Measurements from ENCODE around the gene CEP57L1. TPM values are rescaled to one million over a fixed set of nuclear protein-coding genes. Genes with fewer than 3 reads are reported as not detected.

Gene CEP57L1
- total RNA-seq, 2 donors from 2014 or later, result 10.1 to 50.1 TPM

DNA sequence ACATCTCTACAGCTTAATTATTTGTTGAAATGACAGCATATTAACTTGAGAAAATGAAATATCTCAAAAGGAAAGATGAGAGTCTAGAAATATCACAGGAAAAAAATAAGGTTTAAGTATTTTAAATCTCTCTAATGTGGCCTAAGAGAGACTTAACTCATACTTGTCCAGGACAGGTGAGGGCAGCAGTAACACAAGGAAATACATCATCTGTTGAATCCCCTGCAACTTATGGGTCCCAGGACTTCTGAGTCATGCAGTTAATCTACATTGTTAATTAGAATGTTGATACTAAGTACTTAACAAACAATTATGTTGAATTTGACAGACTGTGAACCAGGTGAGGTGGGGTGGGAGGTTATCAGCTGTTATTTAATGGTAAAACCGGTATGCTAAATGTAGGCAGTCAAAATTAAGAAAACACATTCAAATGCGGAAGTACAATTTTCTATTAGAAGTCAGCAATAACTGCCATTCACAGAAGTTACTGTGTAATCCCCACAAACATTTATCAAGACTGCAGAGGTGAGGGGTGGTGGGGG, 87.9 kb downstream of the CEP57L1 start:
- Histone ChIP-seq H3K4me1 (no peaks in the 10 kb centered on the region), H3K27ac (peak overlapping the region in 1 of 4 donors; percentile 37), H3K4me3 (no peak overlapping the region), H3K36me3 (replicated peaks in 1 of 2; ENCODE audit: insufficient read depth in 1 of 2, low read depth in 2 of 2) (no peaks in the 10 kb centered on the region), H3K27me3 (no peaks in the 10 kb centered on the region), H3K9me3 (no peaks in the 10 kb centered on the region)
- WGBS, 2 donors, result 8 to 20% methylated on average over 2 of the region's 2 CpGs
- ATAC-seq, result no peak
- TF ChIP-seq CTCF (IDR thresholded peaks at IDR 0.05), result no peak
- no peak for TF ChIP-seq POLR2A (IDR thresholded peaks at IDR 0.05)
- no peak for DNase-seq
- intact Hi-C loops (cut with DNase I), result loop anchor here (10.0 kb wide), 1 partner anchor 192 kb away; no protein-coding TSS in a partner anchor

- Histone ChIP-seq H3K9me3 (no peaks in the 10 kb centered on the region), H3K36me3 (replicated peaks in 1 of 2; ENCODE audit: insufficient read depth in 1 of 2, low read depth in 2 of 2) (no peaks in the 10 kb centered on the region)
- no peak for ATAC-seq
Observed at GRCh38 chr6:109184638-109185037, 89.3 kb downstream of the CEP57L1 start.

DNA sequence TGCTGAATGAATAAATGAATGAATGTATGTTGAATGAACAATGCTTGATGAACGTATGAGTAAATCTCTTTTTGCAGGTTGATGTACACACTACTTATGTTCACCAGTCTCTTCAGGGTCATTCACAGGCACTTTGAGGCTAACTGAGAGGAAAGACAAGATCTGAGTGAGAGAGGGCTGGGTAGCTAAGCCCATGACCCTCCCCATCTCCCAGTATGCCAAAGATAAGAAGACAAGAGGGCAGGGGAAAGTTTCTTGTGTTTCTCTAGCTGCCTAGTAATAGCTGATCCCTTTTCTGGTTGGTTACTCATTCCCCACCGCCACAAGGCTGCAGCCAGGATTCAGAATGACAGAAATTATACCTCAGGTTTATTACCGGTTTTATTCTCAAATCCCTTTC, 90.7 kb downstream of the CEP57L1 start:
- Histone ChIP-seq H3K27ac (no peak overlapping the region), H3K27me3 (no peaks in the 10 kb centered on the region), H3K9me3 (peaks cover 0 to under 1% (median 0%) of the 10 kb centered on the region in 3 donors), H3K4me3 (no peak overlapping the region), H3K4me1 (no peaks in the 10 kb centered on the region), H3K36me3 (replicated peaks in 1 of 2; ENCODE audit: insufficient read depth in 1 of 2, low read depth in 2 of 2) (no peaks in the 10 kb centered on the region)
- DNase-seq, result no peak
- ATAC-seq, result no peak
- TF ChIP-seq CTCF (IDR thresholded peaks at IDR 0.05) (no peak), POLR2A (IDR thresholded peaks at IDR 0.05) (no peak)
- WGBS, 2 donors, result 42 to 43% methylated on average over 3 of the region's 3 CpGs
- intact Hi-C loops (cut with DNase I), result loop anchor here (10.0 kb wide), 1 partner anchor 189 kb away; no protein-coding TSS in a partner anchor

More at GRCh38 chr6:109184638-109185037, 89.3 kb downstream of the CEP57L1 start:
- Histone ChIP-seq H3K27ac (no peak overlapping the region), H3K27me3 (no peaks in the 10 kb centered on the region), H3K4me1 (no peaks in the 10 kb centered on the region), H3K4me3 (no peak overlapping the region)
- TF ChIP-seq POLR2A (IDR thresholded peaks at IDR 0.05), result no peak
- no peak for TF ChIP-seq CTCF (IDR thresholded peaks at IDR 0.05)
- no peak for DNase-seq
- intact Hi-C loops (cut with DNase I), result loop anchor here (10.0 kb wide), 1 partner anchor 190 kb away; no protein-coding TSS in a partner anchor
- 68 to 76% methylated on average over 3 of the region's 3 CpGs for WGBS, 2 donors

DNA sequence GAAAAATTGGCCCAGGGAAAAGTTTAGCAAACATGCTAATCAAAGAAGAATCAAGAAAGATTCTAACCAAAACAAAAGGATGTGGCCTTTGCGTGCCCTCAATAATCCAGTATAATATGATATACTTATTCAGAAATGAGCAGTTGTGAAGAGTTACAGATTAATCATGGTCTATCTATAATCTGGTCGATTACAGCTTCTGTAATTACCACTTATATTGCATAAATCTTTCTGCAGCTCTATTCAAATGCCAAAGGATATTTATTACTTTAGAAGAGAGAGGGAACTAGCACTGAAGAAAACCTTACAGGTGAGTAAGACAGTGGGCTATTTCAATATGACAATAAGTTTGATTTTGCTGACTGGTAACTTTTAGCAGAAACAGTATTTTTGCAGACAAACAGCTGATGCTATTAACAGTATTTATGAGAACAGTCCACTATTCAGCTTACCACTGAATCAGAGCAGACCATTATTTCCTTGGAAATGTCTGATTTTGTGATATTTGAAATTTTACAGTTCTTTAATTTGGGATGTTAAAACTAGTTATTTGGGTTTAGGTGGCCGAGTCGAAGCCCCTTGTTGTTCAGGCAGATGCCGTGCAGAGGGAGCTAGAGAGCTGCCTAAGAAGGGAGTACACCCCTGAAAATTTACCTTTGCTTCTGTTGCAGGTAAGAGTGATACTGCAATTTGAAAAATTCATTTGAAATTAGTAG, 92.2 kb downstream of the CEP57L1 start:
- H3K4me3 ChIP-seq, result no peak overlapping the region
- TF ChIP-seq CTCF (IDR thresholded peaks at IDR 0.05) (peak; percentile 82 to 94 (median 89)), POLR2A (IDR thresholded peaks at IDR 0.05) (no peak)
- peak; percentile 93 for ATAC-seq

More for the DNA sequence above, 92.2 kb downstream of the CEP57L1 start:
- Histone ChIP-seq H3K27ac (no peak overlapping the region), H3K36me3 (replicated peaks in 1 of 2; ENCODE audit: insufficient read depth in 1 of 2, low read depth in 2 of 2) (no peaks in the 10 kb centered on the region), H3K4me1 (no peaks in the 10 kb centered on the region), H3K27me3 (no peaks in the 10 kb centered on the region), H3K9me3 (peaks cover 0 to 6% (median 0%) of the 10 kb centered on the region in 3 donors)
- DNase-seq, result peak; percentile 65 to 76 (median 70)
- 11% methylated on average over 5 of the region's 5 CpGs for WGBS, 2 donors
- intact Hi-C loops (cut with DNase I), result loop anchor here (10.0 kb wide), 1 partner anchor 187 kb away; no protein-coding TSS in a partner anchor

All from body of pancreas (tissue), 4 donors.